ENCODE measurements around the gene PRR19. TPM values are rescaled to one million over a fixed set of nuclear protein-coding genes. Genes with fewer than 3 reads are reported as not detected.

The PRR19 gene
- total and polyA plus RNA-seq, 4 donors, result 0.23 to 0.45 TPM; not detected in 2

- ATAC-seq (ENCODE audit: low FRiP score), result no peak
- peaks cover 0 to 4% of the 10 kb centered on the region in 2 donors for H3K36me3 ChIP-seq (ENCODE audit: control insufficient read depth in 1 of 2, insufficient read depth in 2 of 2, low read length in 1 of 2)
- 2 to 3% methylated on average over 25 to 41 of the region's 41 CpGs for WGBS, 2 donors
- H3K27me3 ChIP-seq (ENCODE audit: control insufficient read depth in 1 of 2, insufficient read depth in 2 of 2, low read length in 1 of 2), result no peaks in the 10 kb centered on the region
- H3K27ac ChIP-seq (ENCODE audit: low read depth in 1 of 2, low read length in 2 of 2), result peak overlapping the region in 1 of 2 donors; percentile 3
- intact Hi-C loops (cut with DNase I), result no loop called here
- no peaks in the 10 kb centered on the region for H3K9me3 ChIP-seq (ENCODE audit: control insufficient read depth, low read length)
- DNase-seq, result peak in 1 of 2 donors; percentile 81
- H3K4me3 ChIP-seq (ENCODE audit: low read length in 2 of 2), result peak overlapping the region; percentile 24 to 45
- peaks cover 0 to 3% of the 10 kb centered on the region in 2 donors for H3K4me1 ChIP-seq (ENCODE audit: control insufficient read depth in 1 of 2, insufficient read depth in 2 of 2, low read length in 2 of 2)
Measured at GRCh38 chr19:42284591-42285341, 17.2 kb upstream of the PRR19 start.

GRCh38 chr19:42285541-42285941 lies 16.4 kb upstream of the PRR19 start:
- H3K4me1 ChIP-seq (ENCODE audit: control insufficient read depth in 1 of 2, insufficient read depth in 2 of 2, low read length in 2 of 2), result peaks cover 0 to 3% of the 10 kb centered on the region in 2 donors
- intact Hi-C loops (cut with DNase I), result no loop called here

GRCh38 chr19:42285988-42286348 lies 16.0 kb upstream of the PRR19 start:
- Histone ChIP-seq H3K27ac (ENCODE audit: low read depth in 1 of 2, low read length in 2 of 2) (no peak overlapping the region), H3K9me3 (ENCODE audit: control insufficient read depth, low read length) (no peaks in the 10 kb centered on the region), H3K4me3 (ENCODE audit: low read length in 2 of 2) (no peak overlapping the region), H3K36me3 (ENCODE audit: control insufficient read depth in 1 of 2, insufficient read depth in 2 of 2, low read length in 1 of 2) (peaks cover 0 to 10% of the 10 kb centered on the region in 2 donors), H3K27me3 (ENCODE audit: control insufficient read depth in 1 of 2, insufficient read depth in 2 of 2, low read length in 1 of 2) (no peaks in the 10 kb centered on the region), H3K4me1 (ENCODE audit: control insufficient read depth in 1 of 2, insufficient read depth in 2 of 2, low read length in 2 of 2) (peaks cover 0 to 3% of the 10 kb centered on the region in 2 donors)
- intact Hi-C loops (cut with DNase I), result no loop called here
- DNase-seq, result no peak
- no peak for ATAC-seq (ENCODE audit: low FRiP score)
- WGBS, 2 donors, result 8 to 18% methylated on average over 6 of the region's 6 CpGs

More at GRCh38 chr19:42285541-42285941, 16.4 kb upstream of the PRR19 start:
- Histone ChIP-seq H3K27me3 (ENCODE audit: control insufficient read depth in 1 of 2, insufficient read depth in 2 of 2, low read length in 1 of 2) (no peaks in the 10 kb centered on the region), H3K36me3 (ENCODE audit: control insufficient read depth in 1 of 2, insufficient read depth in 2 of 2, low read length in 1 of 2) (peaks cover 0 to 8% of the 10 kb centered on the region in 2 donors), H3K27ac (ENCODE audit: low read depth in 1 of 2, low read length in 2 of 2) (no peak overlapping the region), H3K4me3 (ENCODE audit: low read length in 2 of 2) (no peak overlapping the region), H3K9me3 (ENCODE audit: control insufficient read depth, low read length) (no peaks in the 10 kb centered on the region)
- ATAC-seq (ENCODE audit: low FRiP score), result no peak
- 19 to 21% methylated on average over 5 of the region's 5 CpGs for WGBS, 2 donors
- no peak for DNase-seq

- intact Hi-C loops (cut with DNase I), result no loop called here
- H3K4me1 ChIP-seq (ENCODE audit: control insufficient read depth in 1 of 2, insufficient read depth in 2 of 2, low read length in 2 of 2), result peaks cover 0 to 3% of the 10 kb centered on the region in 2 donors
- 9 to 17% methylated on average over 13 of the region's 13 CpGs for WGBS, 2 donors
- H3K27ac ChIP-seq (ENCODE audit: low read depth in 1 of 2, low read length in 2 of 2), result no peak overlapping the region
- H3K27me3 ChIP-seq (ENCODE audit: control insufficient read depth in 1 of 2, insufficient read depth in 2 of 2, low read length in 1 of 2), result no peaks in the 10 kb centered on the region
- ATAC-seq (ENCODE audit: low FRiP score), result no peak
- DNase-seq, result peak; percentile 69 to 88
- H3K36me3 ChIP-seq (ENCODE audit: control insufficient read depth in 1 of 2, insufficient read depth in 2 of 2, low read length in 1 of 2), result peaks cover 0 to 12% of the 10 kb centered on the region in 2 donors
- no peak overlapping the region for H3K4me3 ChIP-seq (ENCODE audit: low read length in 2 of 2)
- H3K9me3 ChIP-seq (ENCODE audit: control insufficient read depth, low read length), result no peaks in the 10 kb centered on the region
Measured at GRCh38 chr19:42286349-42287016, 15.4 kb upstream of the PRR19 start.

GRCh38 chr19:42287017-42287826 lies 14.7 kb upstream of the PRR19 start:
- 85 to 89% methylated on average over 26 to 30 of the region's 30 CpGs for WGBS, 2 donors
- H3K9me3 ChIP-seq (ENCODE audit: control insufficient read depth, low read length), result no peaks in the 10 kb centered on the region
- ATAC-seq (ENCODE audit: low FRiP score), result no peak
- H3K4me3 ChIP-seq (ENCODE audit: low read length in 2 of 2), result no peak overlapping the region
- H3K4me1 ChIP-seq (ENCODE audit: control insufficient read depth in 1 of 2, insufficient read depth in 2 of 2, low read length in 2 of 2), result peaks cover 0 to 3% of the 10 kb centered on the region in 2 donors
- no peaks in the 10 kb centered on the region for H3K27me3 ChIP-seq (ENCODE audit: control insufficient read depth in 1 of 2, insufficient read depth in 2 of 2, low read length in 1 of 2)
- DNase-seq, result peak in 1 of 2 donors; percentile 47
- H3K36me3 ChIP-seq (ENCODE audit: control insufficient read depth in 1 of 2, insufficient read depth in 2 of 2, low read length in 1 of 2), result peaks cover 0 to 12% of the 10 kb centered on the region in 2 donors
- no peak overlapping the region for H3K27ac ChIP-seq (ENCODE audit: low read depth in 1 of 2, low read length in 2 of 2)
- intact Hi-C loops (cut with DNase I), result no loop called here

GRCh38 chr19:42287827-42288107 lies 14.2 kb upstream of the PRR19 start:
- no peaks in the 10 kb centered on the region for H3K27me3 ChIP-seq (ENCODE audit: control insufficient read depth in 1 of 2, insufficient read depth in 2 of 2, low read length in 1 of 2)
- H3K9me3 ChIP-seq (ENCODE audit: control insufficient read depth, low read length), result no peaks in the 10 kb centered on the region
- peaks cover 0 to 12% of the 10 kb centered on the region in 2 donors for H3K36me3 ChIP-seq (ENCODE audit: control insufficient read depth in 1 of 2, insufficient read depth in 2 of 2, low read length in 1 of 2)
- intact Hi-C loops (cut with DNase I), result no loop called here
- H3K4me1 ChIP-seq (ENCODE audit: control insufficient read depth in 1 of 2, insufficient read depth in 2 of 2, low read length in 2 of 2), result peaks cover 0 to 3% of the 10 kb centered on the region in 2 donors
- H3K27ac ChIP-seq (ENCODE audit: low read depth in 1 of 2, low read length in 2 of 2), result no peak overlapping the region
- no peak overlapping the region for H3K4me3 ChIP-seq (ENCODE audit: low read length in 2 of 2)
- WGBS, 2 donors, result 87 to 92% methylated on average over 10 of the region's 10 CpGs
- ATAC-seq (ENCODE audit: low FRiP score) (no peak), DNase-seq (no peak)

GRCh38 chr19:42288387-42288786 lies 13.5 kb upstream of the PRR19 start:
- intact Hi-C loops (cut with DNase I), result no loop called here
- DNase-seq (no peak), ATAC-seq (ENCODE audit: low FRiP score) (no peak)
- Histone ChIP-seq H3K27ac (ENCODE audit: low read depth in 1 of 2, low read length in 2 of 2) (no peak overlapping the region), H3K4me1 (ENCODE audit: control insufficient read depth in 1 of 2, insufficient read depth in 2 of 2, low read length in 2 of 2) (peaks cover 0 to 3% of the 10 kb centered on the region in 2 donors), H3K36me3 (ENCODE audit: control insufficient read depth in 1 of 2, insufficient read depth in 2 of 2, low read length in 1 of 2) (peaks cover 0 to 12% of the 10 kb centered on the region in 2 donors), H3K9me3 (ENCODE audit: control insufficient read depth, low read length) (no peaks in the 10 kb centered on the region), H3K27me3 (ENCODE audit: control insufficient read depth in 1 of 2, insufficient read depth in 2 of 2, low read length in 1 of 2) (no peaks in the 10 kb centered on the region), H3K4me3 (ENCODE audit: low read length in 2 of 2) (no peak overlapping the region)
- WGBS, 2 donors, result 77 to 86% methylated on average over 4 of the region's 4 CpGs

GRCh38 chr19:42288881-42289555 lies 12.9 kb upstream of the PRR19 start:
- WGBS, 2 donors, result 83 to 84% methylated on average over 22 of the region's 22 CpGs
- no peaks in the 10 kb centered on the region for H3K9me3 ChIP-seq (ENCODE audit: control insufficient read depth, low read length)
- no peak for ATAC-seq (ENCODE audit: low FRiP score)
- no peaks in the 10 kb centered on the region for H3K27me3 ChIP-seq (ENCODE audit: control insufficient read depth in 1 of 2, insufficient read depth in 2 of 2, low read length in 1 of 2)
- intact Hi-C loops (cut with DNase I), result no loop called here
- H3K4me3 ChIP-seq (ENCODE audit: low read length in 2 of 2), result no peak overlapping the region
- peaks cover 0 to 3% of the 10 kb centered on the region in 2 donors for H3K4me1 ChIP-seq (ENCODE audit: control insufficient read depth in 1 of 2, insufficient read depth in 2 of 2, low read length in 2 of 2)
- no peak for DNase-seq
- H3K36me3 ChIP-seq (ENCODE audit: control insufficient read depth in 1 of 2, insufficient read depth in 2 of 2, low read length in 1 of 2), result peaks cover 0 to 12% of the 10 kb centered on the region in 2 donors
- no peak overlapping the region for H3K27ac ChIP-seq (ENCODE audit: low read depth in 1 of 2, low read length in 2 of 2)

Measured in aorta (tissue), 5 donors.